Renal pelvis (tissue), 4 donors: ENCODE data around the gene HCRTR1. TPM values are rescaled to one million over a fixed set of nuclear protein-coding genes. Genes with fewer than 3 reads are reported as not detected.
A peak's percentile ranks its signal among the peaks of the same experiment; 100 is the strongest.

ENCODE experiments used
- DNase-seq: peaks from one replicate; pipeline ENCODE4 v3.0.0-alpha.2; 2013
- polyA plus RNA-seq, 3 donors: library from polyadenylated mRNA; unstranded; fragments of 120-200 nt; gene quantifications; one replicate each; pipeline ENCODE4 v1.2.1, GENCODE V29; 2013; ENCODE audit not compliant: insufficient read length in 3 of 3

Gene HCRTR1
- polyA plus RNA-seq, 3 donors = 0.14 to 0.39 (median 0.31) TPM

GRCh38 chr1:31624731-31625514, 7.4 kb downstream of the HCRTR1 start:
- no peak for DNase-seq

GRCh38 chr1:31625561-31626222, 8.2 kb downstream of the HCRTR1 start:
- DNase-seq = no peak

- DNase-seq = no peak
These were observed 9.0 kb downstream of the HCRTR1 start for GRCh38 chr1:31626223-31627207.

- no peak for DNase-seq
These were observed 9.9 kb downstream of the HCRTR1 start for GRCh38 chr1:31627301-31627929.

GRCh38 chr1:31627930-31628559, 10.6 kb downstream of the HCRTR1 start:
- DNase-seq = no peak

- no peak for DNase-seq
These were observed 11.6 kb downstream of the HCRTR1 start for GRCh38 chr1:31628931-31629556.

- no peak for DNase-seq
These were observed 15.2 kb downstream of the HCRTR1 start for GRCh38 chr1:31632649-31633048.

- no peak for DNase-seq
These were observed 15.6 kb downstream of the HCRTR1 start for GRCh38 chr1:31633117-31633516.

GRCh38 chr1:31637915-31638673, 20.6 kb downstream of the HCRTR1 start:
- no peak for DNase-seq

- no peak for DNase-seq
These were observed 22.1 kb downstream of the HCRTR1 start for GRCh38 chr1:31639543-31639942.

- DNase-seq = no peak
These were observed 22.7 kb downstream of the HCRTR1 start for GRCh38 chr1:31640179-31640578.

- DNase-seq = no peak
These were observed 23.5 kb downstream of the HCRTR1 start for GRCh38 chr1:31640964-31641363.

- DNase-seq = no peak
These were observed 24.9 kb downstream of the HCRTR1 start for GRCh38 chr1:31642366-31642765.

- no peak for DNase-seq
These were observed 25.4 kb downstream of the HCRTR1 start for GRCh38 chr1:31642897-31643296.

- DNase-seq = no peak
These were observed 26.6 kb downstream of the HCRTR1 start for GRCh38 chr1:31643976-31644559.

- DNase-seq = peak; percentile 98
These were observed 27.2 kb downstream of the HCRTR1 start, which contains the start of gene PEF1 for GRCh38 chr1:31644560-31645273. Gene PEF1 (minus strand): TSS chr1:31644876. CDS start chr1:31644864, 12 bp downstream.

- no peak for DNase-seq
These were observed 27.7 kb downstream of the HCRTR1 start for GRCh38 chr1:31645274-31645568.

GRCh38 chr1:31646259-31646960, 28.9 kb downstream of the HCRTR1 start:
- DNase-seq = no peak
